OCI-LY7 (cell line): ENCODE measurements around the gene SMIM29. TPM values are rescaled to one million over a fixed set of nuclear protein-coding genes. Genes with fewer than 3 reads are reported as not detected.

Source experiments
- BruUV-seq: library from RNA; stranded (reverse); fragments of 400-500 nt; replicated peaks from 2 replicates; lab custom pipeline; 2021; lab: Mats Ljungman, UMichigan
- CTCF ChIA-PET: fragments of 300-600 bp; sonication (Branson Sonifier 250); formaldehyde crosslinking; loops from one replicate; lab custom pipeline; 2022; ENCODE audit warnings: antibody characterized with exemption; ENCODE audit not compliant: unreplicated experiment; lab: Charles Lee
- POLR2A ChIA-PET: fragments of 300-600 bp; sonication (Branson Sonifier 250); formaldehyde crosslinking; loops from one replicate; lab custom pipeline; 2022; ENCODE audit warnings: antibody characterized with exemption; lab: Charles Lee
- DNase-seq: peaks from one replicate; pipeline ENCODE4 v3.0.0-alpha.2; 2015; ENCODE audit warnings: low spot score
- H2AFZ ChIP-seq: fragments of 200-600 bp; sonication (generic), shearing (Covaris generic); 2 replicates; pipeline ENCODE4 v1.6.1; 2014; ENCODE audit warnings: mild to moderate bottlenecking, antibody characterized with exemption, low read length, moderate library complexity
- H3K27ac ChIP-seq: fragments of 200-600 bp; sonication (generic); 2 replicates; pipeline ENCODE4 v1.5.1; 2014; ENCODE audit warnings: mixed run types, low read depth, mild to moderate bottlenecking, moderate library complexity, low read length, inconsistent platforms; ENCODE audit not compliant: poor library complexity, severe bottlenecking
- H3K36me3 ChIP-seq: fragments of 200-600 bp; sonication (generic); 2 replicates; pipeline ENCODE4 v1.6.1; 2014; ENCODE audit warnings: mild to moderate bottlenecking, antibody characterized with exemption, low read length, moderate library complexity, mixed read lengths; ENCODE audit not compliant: insufficient read depth
- H3K4me1 ChIP-seq: fragments of 200-600 bp; sonication (generic); 2 replicates; pipeline ENCODE4 v1.5.1; 2014; ENCODE audit warnings: mild to moderate bottlenecking, low read length; ENCODE audit not compliant: insufficient read depth, poor library complexity, severe bottlenecking
- H3K4me2 ChIP-seq: fragments of 200-600 bp; sonication (generic); 2 replicates; pipeline ENCODE4 v1.6.1; 2014; ENCODE audit warnings: mild to moderate bottlenecking, low read length
- H3K4me3 ChIP-seq: fragments of 200-600 bp; sonication (generic); 2 replicates; pipeline ENCODE4 v1.5.1; 2014; ENCODE audit warnings: mild to moderate bottlenecking, low read depth, low read length; ENCODE audit not compliant: poor library complexity, severe bottlenecking
- H3K79me2 ChIP-seq: fragments of 200-600 bp; sonication (generic); 2 replicates; pipeline ENCODE4 v1.6.1; 2016; ENCODE audit warnings: low read depth, mild to moderate bottlenecking, low read length, moderate library complexity, mixed read lengths; ENCODE audit not compliant: insufficient read depth
- H3K9me2 ChIP-seq: fragments of 200-600 bp; sonication (generic); 2 replicates; pipeline ENCODE4 v1.6.1; 2016; ENCODE audit warnings: mild to moderate bottlenecking, low read length, mixed read lengths; ENCODE audit not compliant: insufficient read depth
- H3K9me3 ChIP-seq: fragments of 200-600 bp; sonication (generic); 2 replicates; pipeline ENCODE4 v1.6.1; 2014; ENCODE audit warnings: mild to moderate bottlenecking, mixed run types, low read length, mixed read lengths
- H4K20me1 ChIP-seq: fragments of 200-600 bp; sonication (generic); 2 replicates; pipeline ENCODE4 v1.6.1; 2014; ENCODE audit warnings: mild to moderate bottlenecking, antibody characterized with exemption, low read length, moderate library complexity, mixed read lengths; ENCODE audit not compliant: insufficient read depth
- EZH2phosphoT487 ChIP-seq: fragments of 200-600 bp; sonication (generic); IDR thresholded peaks from 2 replicates; pipeline ENCODE4 v1.6.1; 2018; ENCODE audit warnings: low read depth, borderline replicate concordance, mild to moderate bottlenecking, mixed run types, antibody characterized with exemption, low read length, moderate library complexity, mixed read lengths
- intact Hi-C: fragments of 100-400 bp; cut with micrococcal nuclease; formaldehyde crosslinking; loops from one replicate; pipeline ENCODE4 v1.10.0; 2022; ENCODE audit not compliant: unreplicated experiment
- total RNA-seq, 2 experiments: library from RNA; depleted of rRNA in 1 of 2; stranded (reverse); fragments of >200 nt in 1 of 2; shearing (Covaris generic) in 1 of 2; gene quantifications; 2 replicates each; pipeline ENCODE4 v1.2.3, GENCODE V29; 2014 to 2022
- TF ChIP-seq, protein P1 (sequence below): fragments of 200-600 bp; sonication (generic); conservative IDR thresholded peaks from 2 replicates; pipeline ENCODE4 v1.5.1; 2014; ENCODE audit warnings: mild to moderate bottlenecking, antibody characterized with exemption, low read length, moderate library complexity, mixed read lengths

SMIM29 gene
- total RNA-seq, 2 experiments from 2014 or later, result 17.3 to 21.3 TPM

GRCh38 chr6:34205916-34206315 lies 42.9 kb downstream of the SMIM29 start:
- H3K4me1 ChIP-seq, result no peaks in the 10 kb centered on the region

GRCh38 chr6:34205466-34205865 lies 43.3 kb downstream of the SMIM29 start:
- H3K79me2 ChIP-seq, result no peaks in the 10 kb centered on the region
- no peaks in the 10 kb centered on the region for H3K9me2 ChIP-seq
- ChIA-PET POLR2A (interaction anchor here (1.0 kb wide), 1 partner anchor 31 kb away, joined by 3 read pairs; the partner anchor contains the start of gene HMGA1), CTCF (no interaction called here)
- H3K4me3 ChIP-seq, result no peak overlapping the region
- no peaks in the 10 kb centered on the region for H3K36me3 ChIP-seq
- H3K9me3 ChIP-seq, result peaks cover 8% of the 10 kb centered on the region; the same call in 1 of the 2 replicates
- intact Hi-C loops, result no loop called here
- no peak overlapping the region for H3K27ac ChIP-seq
- H2AFZ ChIP-seq, result no peak overlapping the region
- no peak overlapping the region for H3K4me2 ChIP-seq
- BruUV-seq, result no TSS peak
- DNase-seq, result no peak
- H4K20me1 ChIP-seq, result no peaks in the 10 kb centered on the region
- H3K4me1 ChIP-seq, result no peaks in the 10 kb centered on the region
- TF ChIP-seq, protein P1, sequence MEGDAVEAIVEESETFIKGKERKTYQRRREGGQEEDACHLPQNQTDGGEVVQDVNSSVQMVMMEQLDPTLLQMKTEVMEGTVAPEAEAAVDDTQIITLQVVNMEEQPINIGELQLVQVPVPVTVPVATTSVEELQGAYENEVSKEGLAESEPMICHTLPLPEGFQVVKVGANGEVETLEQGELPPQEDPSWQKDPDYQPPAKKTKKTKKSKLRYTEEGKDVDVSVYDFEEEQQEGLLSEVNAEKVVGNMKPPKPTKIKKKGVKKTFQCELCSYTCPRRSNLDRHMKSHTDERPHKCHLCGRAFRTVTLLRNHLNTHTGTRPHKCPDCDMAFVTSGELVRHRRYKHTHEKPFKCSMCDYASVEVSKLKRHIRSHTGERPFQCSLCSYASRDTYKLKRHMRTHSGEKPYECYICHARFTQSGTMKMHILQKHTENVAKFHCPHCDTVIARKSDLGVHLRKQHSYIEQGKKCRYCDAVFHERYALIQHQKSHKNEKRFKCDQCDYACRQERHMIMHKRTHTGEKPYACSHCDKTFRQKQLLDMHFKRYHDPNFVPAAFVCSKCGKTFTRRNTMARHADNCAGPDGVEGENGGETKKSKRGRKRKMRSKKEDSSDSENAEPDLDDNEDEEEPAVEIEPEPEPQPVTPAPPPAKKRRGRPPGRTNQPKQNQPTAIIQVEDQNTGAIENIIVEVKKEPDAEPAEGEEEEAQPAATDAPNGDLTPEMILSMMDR, result no peak
- TF ChIP-seq EZH2phosphoT487, result no peak

More at GRCh38 chr6:34205916-34206315, 42.9 kb downstream of the SMIM29 start:
- no peaks in the 10 kb centered on the region for H3K36me3 ChIP-seq
- no peaks in the 10 kb centered on the region for H3K79me2 ChIP-seq
- ChIA-PET POLR2A (no interaction called here), CTCF (no interaction called here)
- no peak overlapping the region for H3K27ac ChIP-seq
- intact Hi-C loops, result no loop called here
- no peak for DNase-seq
- H3K9me2 ChIP-seq, result no peaks in the 10 kb centered on the region
- no peak overlapping the region for H3K4me2 ChIP-seq
- TF ChIP-seq, protein P1, result no peak
- TF ChIP-seq EZH2phosphoT487, result no peak
- no peak overlapping the region for H3K4me3 ChIP-seq
- BruUV-seq, result no TSS peak
- H3K9me3 ChIP-seq, result peaks cover 8% of the 10 kb centered on the region; the same call in 1 of the 2 replicates
- H4K20me1 ChIP-seq, result no peaks in the 10 kb centered on the region
- no peak overlapping the region for H2AFZ ChIP-seq

DNA sequence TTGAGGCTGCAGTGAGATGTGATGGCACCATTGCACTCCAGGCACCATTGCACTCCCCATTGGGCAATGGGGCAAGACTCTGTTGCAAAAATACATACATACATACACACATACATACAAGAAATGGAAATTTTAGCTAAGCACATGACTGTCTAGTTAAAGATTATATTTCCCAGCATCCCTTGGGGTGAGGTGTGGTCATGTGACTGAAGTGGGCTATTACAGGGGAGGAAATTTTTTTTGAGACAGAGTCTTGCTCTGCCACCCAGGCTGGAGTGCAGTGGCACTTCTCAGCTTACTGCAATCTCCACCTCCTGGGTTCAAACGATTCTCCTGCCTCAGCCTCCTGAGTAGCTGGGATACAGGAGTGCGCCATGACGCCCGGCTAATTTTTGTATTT lies 44.1 kb downstream of the SMIM29 start:
- no peak for DNase-seq
- POLR2A ChIA-PET, result interaction anchor here (0.7 to 1.0 kb wide), 2 partner anchors 32 to 56 kb away, joined by 3 read pairs; partner anchors contain the start of gene HMGA1
- Histone ChIP-seq H3K79me2 (no peaks in the 10 kb centered on the region), H2AFZ (no peak overlapping the region), H3K9me2 (no peaks in the 10 kb centered on the region), H3K4me1 (no peaks in the 10 kb centered on the region), H3K4me3 (no peak overlapping the region), H3K36me3 (no peaks in the 10 kb centered on the region), H3K4me2 (no peak overlapping the region), H3K9me3 (peaks cover 8% of the 10 kb centered on the region; the same call in 1 of the 2 replicates), H4K20me1 (no peaks in the 10 kb centered on the region), H3K27ac (no peak overlapping the region)
- TF ChIP-seq EZH2phosphoT487, result no peak
- TF ChIP-seq, protein P1, result no peak
- CTCF ChIA-PET, result no interaction called here
- BruUV-seq, result no TSS peak
- intact Hi-C loops, result no loop called here
